EH (cell line): ENCODE measurements around the gene SLC8A3.

Source experiments
- DNase-seq: peaks from one replicate; pipeline ENCODE4 v3.0.0-alpha.2; 2015; ENCODE audit warnings: low read depth

Gene SLC8A3

GRCh38 chr14:70114621-70115156 lies 74.1 kb downstream of the SLC8A3 start:
- DNase-seq: no peak

- DNase-seq: no peak
Measured at GRCh38 chr14:70113211-70113610, 75.5 kb downstream of the SLC8A3 start.

- DNase-seq: no peak
Measured at GRCh38 chr14:70108419-70108818, 80.3 kb downstream of the SLC8A3 start.

- DNase-seq: no peak
Measured at GRCh38 chr14:70107309-70107708, 81.4 kb downstream of the SLC8A3 start.

DNA sequence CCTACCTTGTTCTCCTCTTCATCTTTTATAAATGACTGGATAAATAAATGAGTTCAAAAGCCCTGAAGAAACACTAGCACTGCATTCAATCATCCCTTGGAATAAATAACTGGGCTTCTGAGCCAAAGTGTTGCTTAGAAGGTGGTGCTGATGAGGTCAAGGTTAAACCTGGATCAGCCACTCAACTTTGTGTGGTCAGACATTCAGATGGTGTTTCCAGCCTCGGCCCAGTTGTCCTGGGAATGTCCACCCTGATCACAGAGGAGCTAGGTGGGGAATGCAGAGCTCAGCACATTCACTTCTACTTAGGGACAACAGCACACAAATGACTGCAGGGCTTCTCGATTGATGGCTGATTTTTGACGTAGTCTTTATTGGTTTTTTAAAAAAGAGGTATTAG lies 88.7 kb downstream of the SLC8A3 start:
- no peak for DNase-seq

DNA sequence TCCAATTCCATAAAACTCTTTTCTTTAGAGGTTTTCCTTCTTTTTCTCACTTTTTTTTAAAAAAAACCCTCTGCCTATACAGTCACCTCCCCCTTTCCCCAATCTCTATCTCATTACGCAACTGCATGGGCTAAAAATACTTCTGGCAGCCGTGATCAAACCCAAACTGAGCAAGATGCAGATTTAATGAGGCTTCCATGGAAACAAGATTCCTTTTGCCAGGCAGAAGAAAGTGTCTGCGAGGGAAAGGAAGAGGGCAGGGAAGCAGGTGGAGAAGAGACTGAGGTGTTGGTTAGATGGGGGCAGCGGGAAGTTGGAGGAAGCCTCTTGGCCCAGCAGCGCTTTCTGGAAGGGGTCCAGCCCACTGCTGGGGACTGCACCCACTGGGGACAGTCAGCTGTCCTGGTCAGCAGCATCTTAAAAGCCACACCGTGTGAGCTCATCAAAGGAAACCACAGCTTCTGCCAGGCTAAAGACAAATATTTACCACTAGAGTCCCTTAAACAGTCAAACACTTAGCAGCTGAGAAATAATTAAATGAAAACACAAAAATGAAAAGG lies 90.4 kb downstream of the SLC8A3 start:
- DNase-seq: peak; percentile 40

DNA sequence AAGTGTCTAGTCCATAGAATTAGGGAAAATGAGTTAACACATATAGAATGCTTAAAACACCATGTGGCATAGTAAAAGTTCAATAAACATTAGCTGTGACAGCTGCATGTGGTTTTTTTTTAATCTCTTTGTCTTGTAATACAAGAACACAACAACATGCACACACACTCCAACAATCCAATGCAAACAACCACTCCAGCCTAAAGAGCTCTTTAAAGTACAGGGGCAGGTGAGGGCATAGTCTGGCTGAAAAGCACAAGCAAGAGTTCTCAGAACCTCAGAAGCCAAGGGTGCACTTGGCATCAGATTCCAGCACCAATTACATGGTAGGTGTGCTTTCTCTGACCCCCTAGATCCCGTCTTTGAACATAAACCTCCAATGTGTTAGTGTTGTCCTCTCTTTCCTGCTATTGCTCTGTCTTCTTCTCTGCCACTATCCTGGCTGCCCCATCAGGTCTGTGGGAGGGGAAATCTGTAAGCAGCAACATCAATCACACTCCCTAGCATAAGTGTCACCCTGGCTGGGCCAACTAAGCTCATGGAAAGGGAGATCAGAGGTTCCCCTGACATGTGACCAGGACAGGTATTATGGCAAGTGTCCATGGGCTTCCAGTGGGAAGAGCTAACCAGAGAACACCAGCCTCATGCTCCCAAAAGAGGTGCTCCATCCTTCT lies 91.0 kb downstream of the SLC8A3 start:
- no peak for DNase-seq

GRCh38 chr14:70096866-70097265 lies 91.9 kb downstream of the SLC8A3 start:
- DNase-seq: peak; percentile 12

DNA sequence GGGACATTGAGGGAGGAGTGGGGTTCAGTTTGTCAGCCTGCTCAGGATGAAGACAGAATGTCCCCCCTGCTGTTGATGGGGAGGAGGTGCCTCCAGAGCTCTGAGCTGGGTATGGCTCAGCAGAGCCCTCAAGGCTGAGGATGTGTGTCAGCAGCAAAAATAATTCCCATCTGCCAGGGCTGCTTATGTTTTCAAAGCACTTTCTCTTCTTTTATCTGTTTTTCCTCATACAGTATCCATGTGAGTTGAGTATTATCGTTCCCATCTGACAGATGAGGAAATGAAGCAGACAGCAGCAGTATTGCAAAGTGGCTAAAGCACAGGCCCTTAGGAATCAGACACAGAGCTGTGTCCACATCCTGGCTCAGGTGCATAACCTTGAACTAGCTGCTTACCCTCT lies 94.1 kb downstream of the SLC8A3 start:
- no peak for DNase-seq

GRCh38 chr14:70094106-70094505 lies 94.6 kb downstream of the SLC8A3 start:
- no peak for DNase-seq

GRCh38 chr14:70093156-70093555 lies 95.6 kb downstream of the SLC8A3 start:
- DNase-seq: no peak

- DNase-seq: no peak
Measured at GRCh38 chr14:70087380-70087697, 101.4 kb downstream of the SLC8A3 start.

GRCh38 chr14:70086685-70087379 lies 101.9 kb downstream of the SLC8A3 start:
- peak; percentile 54 for DNase-seq

GRCh38 chr14:70084226-70084625 lies 104.5 kb downstream of the SLC8A3 start:
- DNase-seq: no peak

DNA sequence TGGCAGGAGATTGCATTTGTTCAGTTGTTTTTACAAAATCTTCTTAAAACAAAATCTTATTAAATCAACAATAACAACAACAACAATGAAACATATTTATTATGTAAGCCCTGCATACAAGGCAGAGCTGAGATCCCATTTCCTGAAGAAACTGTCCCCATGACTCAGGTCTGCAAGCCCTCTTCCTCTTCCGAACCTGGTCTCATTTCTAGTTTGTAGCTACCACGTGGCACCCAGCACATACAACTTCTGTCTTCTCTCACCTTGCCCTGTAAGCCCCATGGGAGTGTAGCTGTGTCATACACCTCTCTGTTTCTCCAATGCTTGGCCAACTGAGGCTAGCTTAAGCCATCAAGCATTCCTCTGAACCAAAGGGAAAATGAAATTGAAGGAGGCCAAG lies 106.4 kb downstream of the SLC8A3 start:
- DNase-seq: no peak

- no peak for DNase-seq
Measured at GRCh38 chr14:70080076-70080475, 108.7 kb downstream of the SLC8A3 start.

DNA sequence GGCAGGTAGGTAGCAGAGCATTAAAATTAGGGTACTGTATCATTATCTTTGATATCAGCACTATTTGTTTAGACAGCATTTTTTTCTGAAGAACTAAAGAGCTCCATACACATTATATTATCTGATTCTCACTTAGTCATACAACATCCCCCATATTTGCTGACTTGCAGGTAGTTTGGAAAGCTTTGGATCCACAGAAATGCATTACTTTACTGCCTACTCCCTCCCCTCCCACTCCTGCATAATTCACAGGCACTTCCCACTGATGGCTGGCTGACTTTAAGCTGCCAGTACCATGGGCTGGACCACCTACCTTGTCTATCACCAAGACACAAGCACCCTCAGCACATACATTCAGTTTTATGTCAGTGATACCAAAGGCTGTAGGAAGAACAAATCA lies 110.4 kb downstream of the SLC8A3 start:
- DNase-seq: no peak

- DNase-seq: no peak
Measured at GRCh38 chr14:70077720-70078119, 111.0 kb downstream of the SLC8A3 start.

- no peak for DNase-seq
Measured at GRCh38 chr14:70077005-70077404, 111.7 kb downstream of the SLC8A3 start.

- peak; percentile 66 for DNase-seq
Measured at GRCh38 chr14:70073924-70074566, 114.7 kb downstream of the SLC8A3 start.

- DNase-seq: no peak
Measured at GRCh38 chr14:70069186-70069585, 119.6 kb downstream of the SLC8A3 start.

- no peak for DNase-seq
Measured at GRCh38 chr14:70067810-70068209, 120.9 kb downstream of the SLC8A3 start.
